HepG2 (cell line): Measurements from ENCODE around the gene ERBB4. TPM values are rescaled to one million over a fixed set of nuclear protein-coding genes. Genes with fewer than 3 reads are reported as not detected.

Experiments
- ATAC-seq: fragments of 200-7000 bp; cut with Tn5 transposase; 3 replicates; pipeline ENCODE4 v1.9.1; 2020; ENCODE audit warnings: mild to moderate bottlenecking, moderate library complexity
- BruUV-seq: library from RNA; stranded (reverse); fragments of 400-500 nt; replicated peaks from 2 replicates; lab custom pipeline; 2021; lab: Mats Ljungman, UMichigan
- CTCF ChIA-PET: fragments of 300-600 bp; formaldehyde crosslinking; extraction: SDS; loops from one replicate; lab custom pipeline; 2021; ENCODE audit warnings: low total read pairs, inconsistent platforms, low intra/inter-chr PET ratio; lab: Yijun Ruan, JAX
- POLR2A ChIA-PET: fragments of 350-600 bp; sonication (Branson Sonifier 250); formaldehyde crosslinking; loops from one replicate; lab custom pipeline; 2020; ENCODE audit warnings: antibody characterized with exemption, inconsistent platforms; lab: Yijun Ruan, JAX
- DNase-seq: peaks from one replicate; pipeline ENCODE4 v3.0.0-alpha.2; 2015; ENCODE audit warnings: low spot score
- FAIRE-seq: peaks from 3 replicates; lab custom pipeline; 2011; peaks lifted over from hg19 to GRCh38; lab: Jason Lieb, UNC
- H2AFZ ChIP-seq: one replicate; pipeline ENCODE4 v1.6.1; 2011; ENCODE audit warnings: low read length, inconsistent platforms
- H3K27ac ChIP-seq: fragments of 300-600 bp; 3 replicates; pipeline ENCODE4 v1.8.0; 2011; ENCODE audit warnings: mixed run types, mild to moderate bottlenecking, mixed read lengths, low read length, inconsistent platforms; ENCODE audit not compliant: insufficient read depth; ENCODE audit errors: extremely low read length
- H3K27me3 ChIP-seq, 2 experiments: fragments of 200-600 bp in 1 of 2; 2 replicates in 1 of 2; 3 replicates in 1 of 2; pipeline versions ENCODE4 v1.6.0 to v1.8.0; 2011; ENCODE audit warnings: low read length in 2 of 2, mild to moderate bottlenecking in 2 of 2, moderate library complexity in 2 of 2, inconsistent platforms in 1 of 2; ENCODE audit not compliant: insufficient read depth in 2 of 2, control insufficient read depth in 1 of 2
- H3K36me3 ChIP-seq, 2 experiments: fragments of 200-600 bp in 1 of 2; replicated peaks in 1 of 2; 2 replicates in 1 of 2; 3 replicates in 1 of 2; pipeline versions ENCODE4 v1.5.1 to v1.8.0; 2011; ENCODE audit warnings: low read length in 2 of 2, inconsistent platforms in 1 of 2; ENCODE audit not compliant: insufficient read depth in 2 of 2, control insufficient read depth in 1 of 2
- H3K4me1 ChIP-seq: 2 replicates; pipeline ENCODE4 v1.5.1; 2012; ENCODE audit warnings: low read length, inconsistent platforms; ENCODE audit not compliant: insufficient read depth
- H3K4me2 ChIP-seq: 2 replicates; pipeline ENCODE4 v1.6.0; 2011; ENCODE audit warnings: low read depth, low read length, inconsistent platforms
- H3K4me3 ChIP-seq, 3 experiments: fragments of 200-600 bp in 1 of 3; sonication (generic), shearing (Covaris generic) in 1 of 3; replicated peaks in 1 of 3; 2 replicates each; pipeline ENCODE4 v1.5.1; 2011 to 2016; ENCODE audit warnings: low read length in 3 of 3, inconsistent platforms in 2 of 3, low read depth in 2 of 3, mild to moderate bottlenecking in 2 of 3, control low read depth in 1 of 3, mixed read lengths in 1 of 3; ENCODE audit not compliant: insufficient read depth in 1 of 3
- H3K79me2 ChIP-seq: one replicate; pipeline ENCODE4 v1.6.1; 2011; ENCODE audit warnings: low read length, inconsistent platforms; ENCODE audit not compliant: insufficient read depth
- H3K9ac ChIP-seq: 2 replicates; pipeline ENCODE4 v1.6.0; 2011; ENCODE audit warnings: mild to moderate bottlenecking, low read depth, low read length, inconsistent platforms; ENCODE audit not compliant: insufficient read depth
- H3K9me3 ChIP-seq: 2 replicates; pipeline ENCODE4 v1.5.1; 2012; ENCODE audit warnings: mild to moderate bottlenecking, low read length
- H4K20me1 ChIP-seq: 2 replicates; pipeline ENCODE4 v1.6.0; 2011; ENCODE audit warnings: inconsistent platforms, mild to moderate bottlenecking, low read length, moderate library complexity; ENCODE audit not compliant: insufficient read depth
- ATAD3A ChIP-seq: sonication (generic); formaldehyde crosslinking; IDR thresholded peaks from 2 replicates; pipeline ENCODE4 v1.4.0; 2020; ENCODE audit warnings: missing genetic modification reagents
- CHD4 ChIP-seq: fragments of 200-600 bp; sonication (generic); IDR thresholded peaks from 2 replicates; pipeline ENCODE4 v1.7.0; 2017; ENCODE audit warnings: mild to moderate bottlenecking, low read length, borderline replicate concordance
- MBD4 ChIP-seq: IDR thresholded peaks from 2 replicates; pipeline ENCODE4 v1.6.1; 2012; ENCODE audit warnings: low read length, inconsistent platforms, borderline replicate concordance
- SNAI1 ChIP-seq: sonication (generic); formaldehyde crosslinking; IDR thresholded peaks from 2 replicates; pipeline ENCODE4 v1.5.0; 2020; ENCODE audit warnings: mild to moderate bottlenecking, missing genetic modification reagents, borderline replicate concordance
- SNRNP70 ChIP-seq: fragments of 200-400 bp; formaldehyde crosslinking; IDR thresholded peaks from 2 replicates; pipeline ENCODE4 v1.6.1; 2017; ENCODE audit warnings: mild to moderate bottlenecking, low read depth, low read length, moderate library complexity
- ZBTB39 ChIP-seq: sonication (generic); formaldehyde crosslinking; IDR thresholded peaks from 2 replicates; pipeline ENCODE4 v1.5.0; 2020; ENCODE audit warnings: missing genetic modification reagents
- ZNF230 ChIP-seq: sonication (generic); formaldehyde crosslinking; IDR thresholded peaks from 2 replicates; pipeline ENCODE4 v1.4.0; 2020; ENCODE audit warnings: mild to moderate bottlenecking, missing genetic modification reagents
- ZNF343 ChIP-seq: sonication (generic); formaldehyde crosslinking; IDR thresholded peaks from 2 replicates; pipeline ENCODE4 v1.4.0; 2020; ENCODE audit warnings: mild to moderate bottlenecking, missing genetic modification reagents
- ZNF614 ChIP-seq: IDR thresholded peaks from 2 replicates; pipeline ENCODE4 v1.6.1; 2018; ENCODE audit warnings: missing biosample characterization, missing genetic modification reagents, inconsistent platforms, borderline replicate concordance
- ZNF670 ChIP-seq: sonication (generic); formaldehyde crosslinking; IDR thresholded peaks from 2 replicates; pipeline ENCODE4 v1.8.0; 2022; ENCODE audit warnings: mild to moderate bottlenecking, missing genetic modification reagents, borderline replicate concordance
- WGBS: methylation state at CpG from one replicate; pipeline ENCODE4 v1.1.6; 2017; ENCODE audit warnings: low lambda C conversion rate; 5-methylcytosine and 5-hydroxymethylcytosine counted together
- in situ Hi-C: cut with HindIII; loops from 2 replicates; pipeline ENCODE4 v1.10.0; 2017; ENCODE audit warnings: low pct_unique_long_range_greater_than_20kb; ENCODE audit not compliant: extremely low pct_ligation_motif_present
- intact Hi-C: fragments of 100-400 bp; cut with micrococcal nuclease; formaldehyde crosslinking; loops from one replicate; pipeline ENCODE4 v1.10.0; 2022; ENCODE audit not compliant: unreplicated experiment
- polyA plus RNA-seq, 8 experiments: library from polyadenylated mRNA; depleted of rRNA in 3 of 8; stranded (reverse) in 7 of 8; unstranded in 1 of 8; fragments of >200 nt; fragmentation: Illumina TruSeq in 4 of 8; extraction: Trizol in 4 of 8; gene quantifications; 2 replicates each; pipeline versions ENCODE4 v1.2.1 to v1.2.3, GENCODE V29; 2011 to 2016; ENCODE audit warnings: low read depth in 4 of 8, missing spikeins in 1 of 8, mixed read lengths in 1 of 8; ENCODE audit not compliant: insufficient read depth in 1 of 8
- total RNA-seq, 5 experiments: library from RNA; depleted of rRNA; stranded (reverse); fragments of >200 nt; fragmentation: Illumina TruSeq; extraction: Trizol; gene quantifications; 2 replicates each; pipeline ENCODE4 v1.2.3, GENCODE V29; 2016; ENCODE audit warnings: low read depth in 1 of 5
- TF ChIP-seq, protein P1 (sequence below): sonication (generic); formaldehyde crosslinking; IDR thresholded peaks from one replicate; pipeline ENCODE4 v1.5.1; 2020; ENCODE audit warnings: mild to moderate bottlenecking, missing genetic modification reagents; ENCODE audit errors: not compliant biosample characterization
- TF ChIP-seq, protein P2 (sequence below): sonication (generic); formaldehyde crosslinking; IDR thresholded peaks from 2 replicates; pipeline ENCODE4 v1.5.0; 2020; ENCODE audit warnings: missing genetic modification reagents

The ERBB4 gene
- total and polyA plus RNA-seq, 2 of the 13 experiments (the other 11 are each of a cell fraction or from before 2014, with no cell fraction given): not detected

GRCh38 chr2:211760103-211760502 is 778.5 kb downstream of the ERBB4 start (continued):
- TF ChIP-seq ATAD3A (CRISPR knock-in tag): no peak
- TF ChIP-seq ZNF614: no peak

GRCh38 chr2:211756266-211756665 is 782.3 kb downstream of the ERBB4 start:
- Histone ChIP-seq H4K20me1 (no peaks in the 10 kb centered on the region), H3K79me2 (no peaks in the 10 kb centered on the region), H3K9me3 (no peaks in the 10 kb centered on the region), H3K4me2 (no peak overlapping the region), H3K9ac (no peak overlapping the region), H2AFZ (no peak overlapping the region), H3K4me3 (no peak overlapping the region), H3K27ac (no peak overlapping the region), H3K36me3 (no peaks in the 10 kb centered on the region), H3K4me1 (no peaks in the 10 kb centered on the region), H3K27me3 (no peaks in the 10 kb centered on the region)
- BruUV-seq: no TSS peak
- intact Hi-C loops: no loop called here
- FAIRE-seq (no peak), ATAC-seq (no peak), DNase-seq (no peak)
- ChIA-PET CTCF (no interaction called here), POLR2A (no interaction called here)
- 6% methylated on average over 2 of the region's 2 CpGs for WGBS
- in situ Hi-C loops: no loop called here
- TF ChIP-seq SNAI1 (no peak), MBD4 (no peak), CHD4 (no peak), ZBTB39 (CRISPR knock-in tag) (no peak), ZNF343 (CRISPR knock-in tag) (no peak), ZNF614 (no peak), SNRNP70 (no peak), ZNF230 (no peak), ZNF670 (CRISPR knock-in tag) (no peak)
- TF ChIP-seq, protein P1, sequence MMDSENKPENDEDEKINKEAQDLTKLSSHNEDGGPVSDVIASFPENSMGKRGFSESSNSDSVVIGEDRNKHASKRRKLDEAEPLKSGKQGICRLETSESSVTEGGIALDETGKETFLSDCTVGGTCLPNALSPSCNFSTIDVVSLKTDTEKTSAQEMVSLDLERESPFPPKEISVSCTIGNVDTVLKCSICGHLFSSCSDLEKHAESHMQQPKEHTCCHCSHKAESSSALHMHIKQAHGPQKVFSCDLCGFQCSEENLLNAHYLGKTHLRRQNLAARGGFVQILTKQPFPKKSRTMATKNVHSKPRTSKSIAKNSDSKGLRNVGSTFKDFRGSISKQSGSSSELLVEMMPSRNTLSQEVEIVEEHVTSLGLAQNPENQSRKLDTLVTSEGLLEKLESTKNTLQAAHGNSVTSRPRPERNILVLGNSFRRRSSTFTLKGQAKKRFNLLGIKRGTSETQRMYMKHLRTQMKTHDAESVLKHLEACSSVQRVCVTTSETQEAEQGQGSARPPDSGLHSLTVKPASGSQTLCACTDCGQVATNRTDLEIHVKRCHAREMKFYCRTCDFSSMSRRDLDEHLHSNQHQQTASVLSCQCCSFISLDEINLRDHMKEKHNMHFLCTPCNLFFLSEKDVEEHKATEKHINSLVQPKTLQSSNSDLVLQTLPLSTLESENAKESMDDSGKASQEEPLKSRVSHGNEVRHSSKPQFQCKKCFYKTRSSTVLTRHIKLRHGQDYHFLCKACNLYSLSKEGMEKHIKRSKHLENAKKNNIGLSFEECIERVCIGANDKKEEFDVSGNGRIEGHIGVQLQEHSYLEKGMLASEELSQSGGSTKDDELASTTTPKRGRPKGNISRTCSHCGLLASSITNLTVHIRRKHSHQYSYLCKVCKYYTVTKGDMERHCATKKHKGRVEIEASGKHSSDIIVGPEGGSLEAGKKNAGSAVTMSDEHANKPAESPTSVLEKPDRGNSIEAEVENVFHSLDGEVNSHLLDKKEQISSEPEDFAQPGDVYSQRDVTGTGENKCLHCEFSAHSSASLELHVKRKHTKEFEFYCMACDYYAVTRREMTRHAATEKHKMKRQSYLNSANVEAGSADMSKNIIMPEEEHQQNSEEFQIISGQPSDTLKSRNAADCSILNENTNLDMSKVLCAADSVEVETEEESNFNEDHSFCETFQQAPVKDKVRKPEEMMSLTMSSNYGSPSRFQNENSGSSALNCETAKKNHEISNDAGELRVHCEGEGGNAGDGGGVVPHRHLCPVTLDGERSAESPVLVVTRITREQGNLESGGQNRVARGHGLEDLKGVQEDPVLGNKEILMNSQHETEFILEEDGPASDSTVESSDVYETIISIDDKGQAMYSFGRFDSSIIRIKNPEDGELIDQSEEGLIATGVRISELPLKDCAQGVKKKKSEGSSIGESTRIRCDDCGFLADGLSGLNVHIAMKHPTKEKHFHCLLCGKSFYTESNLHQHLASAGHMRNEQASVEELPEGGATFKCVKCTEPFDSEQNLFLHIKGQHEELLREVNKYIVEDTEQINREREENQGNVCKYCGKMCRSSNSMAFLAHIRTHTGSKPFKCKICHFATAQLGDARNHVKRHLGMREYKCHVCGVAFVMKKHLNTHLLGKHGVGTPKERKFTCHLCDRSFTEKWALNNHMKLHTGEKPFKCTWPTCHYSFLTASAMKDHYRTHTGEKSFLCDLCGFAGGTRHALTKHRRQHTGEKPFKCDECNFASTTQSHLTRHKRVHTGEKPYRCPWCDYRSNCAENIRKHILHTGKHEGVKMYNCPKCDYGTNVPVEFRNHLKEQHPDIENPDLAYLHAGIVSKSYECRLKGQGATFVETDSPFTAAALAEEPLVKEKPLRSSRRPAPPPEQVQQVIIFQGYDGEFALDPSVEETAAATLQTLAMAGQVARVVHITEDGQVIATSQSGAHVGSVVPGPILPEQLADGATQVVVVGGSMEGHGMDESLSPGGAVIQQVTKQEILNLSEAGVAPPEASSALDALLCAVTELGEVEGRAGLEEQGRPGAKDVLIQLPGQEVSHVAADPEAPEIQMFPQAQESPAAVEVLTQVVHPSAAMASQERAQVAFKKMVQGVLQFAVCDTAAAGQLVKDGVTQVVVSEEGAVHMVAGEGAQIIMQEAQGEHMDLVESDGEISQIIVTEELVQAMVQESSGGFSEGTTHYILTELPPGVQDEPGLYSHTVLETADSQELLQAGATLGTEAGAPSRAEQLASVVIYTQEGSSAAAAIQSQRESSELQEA (CRISPR knock-in tag): no peak
- TF ChIP-seq, protein P2, sequence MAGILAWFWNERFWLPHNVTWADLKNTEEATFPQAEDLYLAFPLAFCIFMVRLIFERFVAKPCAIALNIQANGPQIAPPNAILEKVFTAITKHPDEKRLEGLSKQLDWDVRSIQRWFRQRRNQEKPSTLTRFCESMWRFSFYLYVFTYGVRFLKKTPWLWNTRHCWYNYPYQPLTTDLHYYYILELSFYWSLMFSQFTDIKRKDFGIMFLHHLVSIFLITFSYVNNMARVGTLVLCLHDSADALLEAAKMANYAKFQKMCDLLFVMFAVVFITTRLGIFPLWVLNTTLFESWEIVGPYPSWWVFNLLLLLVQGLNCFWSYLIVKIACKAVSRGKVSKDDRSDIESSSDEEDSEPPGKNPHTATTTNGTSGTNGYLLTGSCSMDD (CRISPR knock-in tag): no peak
